ENCODE results near the gene PHOSPHO1.

- no peak for TF ChIP-seq POLR2A (IDR thresholded peaks at IDR 0.05; ENCODE audit: low read length)
- TF ChIP-seq GATA1 (IDR thresholded peaks at IDR 0.05; ENCODE audit: low read depth, low read length): no peak
Observed at GRCh38 chr17:49242813-49243212, 12.2 kb upstream of the PHOSPHO1 start.
